T-helper 9 cell (primary cell): ENCODE measurements around the gene RSBN1.
"Not testable (repeated sequence)": the region's sequence is repeated elsewhere in the genome, so short reads cannot be mapped to it uniquely, and the experiment has no call there.

Source experiments
- DNase-seq: peaks from one replicate; pipeline ENCODE4 v3.0.0-alpha.2; 2020

Gene RSBN1

DNA sequence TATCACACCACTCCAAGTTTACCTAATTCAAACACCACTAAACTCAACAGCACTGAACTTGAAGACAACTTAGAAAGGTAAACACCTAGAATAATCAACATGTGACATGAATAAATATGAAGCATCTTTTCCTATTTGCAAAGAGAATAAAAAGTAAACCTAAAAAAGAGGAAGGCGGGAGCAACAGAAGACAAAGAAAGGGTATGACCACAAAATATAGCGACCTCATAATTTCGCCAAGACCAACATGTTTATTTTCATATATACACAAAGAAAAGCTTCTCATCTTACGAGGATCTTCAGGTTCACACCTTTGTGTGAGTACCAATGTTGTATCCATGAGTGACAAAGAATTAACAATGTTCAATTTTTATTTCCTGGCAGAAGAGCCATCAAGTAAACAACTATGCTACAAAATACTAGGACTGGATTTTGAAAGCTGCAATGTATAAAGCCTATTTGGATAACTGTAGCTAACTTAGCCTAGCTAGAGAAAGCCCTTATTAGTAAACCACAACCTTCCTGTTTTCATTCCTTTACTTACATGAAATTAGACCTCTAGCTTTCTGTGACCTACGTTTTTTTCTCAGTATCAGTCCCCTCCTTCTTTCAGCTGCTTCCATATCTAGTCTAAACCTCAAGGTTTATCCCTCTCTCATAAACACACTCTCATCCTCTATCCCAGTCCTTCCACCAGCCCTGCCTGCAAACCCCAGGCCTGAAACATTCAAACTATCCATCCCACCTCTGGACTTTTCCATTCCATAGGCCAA lies 31.7 kb downstream of the RSBN1 start:
- DNase-seq = no peak

DNA sequence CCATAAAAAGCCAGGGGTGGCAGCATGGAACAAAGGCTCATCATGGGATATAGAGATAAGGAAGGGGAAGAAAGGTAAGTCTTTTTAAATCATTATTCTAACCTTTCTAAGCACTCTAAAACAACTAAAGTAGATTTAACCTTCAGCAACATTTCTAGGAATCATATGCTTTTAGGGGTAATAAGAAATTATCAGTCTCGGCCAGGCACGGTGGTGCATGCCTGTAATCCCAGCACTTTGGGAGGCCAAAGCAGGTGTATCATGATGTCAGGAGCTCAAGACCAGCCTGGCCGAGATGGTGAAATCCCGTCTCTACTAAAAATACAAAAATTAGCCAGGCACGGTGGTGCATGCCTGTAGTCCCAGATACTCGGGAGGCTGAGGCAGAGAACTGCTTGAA lies 32.7 kb downstream of the RSBN1 start:
- no peak for DNase-seq

DNA sequence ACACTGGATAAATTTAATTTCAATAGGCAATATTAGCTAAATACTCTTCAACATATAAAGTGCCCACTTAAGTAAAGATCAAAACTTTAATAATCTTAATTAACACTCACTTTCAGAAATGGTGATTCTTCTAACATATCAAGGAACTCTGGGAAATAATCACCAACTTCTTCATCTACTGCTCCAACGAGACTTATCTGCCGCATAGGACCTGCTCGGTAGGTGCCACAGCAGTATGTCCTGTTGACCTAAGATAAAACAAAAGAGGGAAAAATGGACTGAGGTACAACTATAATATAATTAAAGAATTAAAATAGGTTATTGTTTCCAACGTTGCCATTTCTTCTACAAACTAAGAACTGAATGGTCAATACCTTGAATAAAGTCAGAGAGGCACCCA lies 34.7 kb downstream of the RSBN1 start:
- no peak for DNase-seq

DNA sequence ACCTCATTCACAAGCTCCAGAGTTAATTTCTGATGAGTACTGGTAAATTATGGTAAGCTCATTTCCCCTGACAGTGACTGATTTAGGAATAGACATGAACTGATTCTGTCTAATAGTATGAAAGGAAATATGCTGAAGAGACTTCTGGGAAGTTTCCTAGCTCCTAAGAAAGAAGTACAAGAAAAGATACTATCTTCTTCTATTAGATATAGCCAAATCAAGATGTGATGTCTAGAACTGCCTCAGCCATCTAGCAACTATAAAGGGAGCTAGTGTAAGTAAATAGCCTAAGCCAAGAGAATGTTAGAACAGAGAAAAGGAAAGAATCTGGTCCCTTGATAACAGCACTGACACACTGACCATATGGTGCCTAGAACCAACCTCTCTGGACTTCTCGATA lies 42.2 kb downstream of the RSBN1 start:
- DNase-seq = no peak

DNA sequence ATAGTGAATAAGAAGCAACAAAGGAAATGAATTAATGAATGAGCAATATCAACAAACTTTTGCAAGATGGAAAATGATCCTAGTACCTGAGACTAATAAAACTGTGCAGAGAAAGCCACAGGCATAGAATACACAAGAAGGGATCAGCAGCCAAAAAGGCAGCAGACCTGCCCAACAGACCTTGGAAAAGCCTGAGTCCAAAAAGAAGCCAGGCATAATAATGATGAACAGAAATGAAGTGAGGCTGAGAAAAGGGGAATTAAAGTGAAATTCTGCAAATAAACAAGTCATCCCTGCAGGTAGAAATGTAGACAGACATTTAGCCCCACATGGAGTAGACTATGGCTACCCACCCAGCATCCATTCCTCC lies 42.7 kb downstream of the RSBN1 start:
- no peak for DNase-seq

DNA sequence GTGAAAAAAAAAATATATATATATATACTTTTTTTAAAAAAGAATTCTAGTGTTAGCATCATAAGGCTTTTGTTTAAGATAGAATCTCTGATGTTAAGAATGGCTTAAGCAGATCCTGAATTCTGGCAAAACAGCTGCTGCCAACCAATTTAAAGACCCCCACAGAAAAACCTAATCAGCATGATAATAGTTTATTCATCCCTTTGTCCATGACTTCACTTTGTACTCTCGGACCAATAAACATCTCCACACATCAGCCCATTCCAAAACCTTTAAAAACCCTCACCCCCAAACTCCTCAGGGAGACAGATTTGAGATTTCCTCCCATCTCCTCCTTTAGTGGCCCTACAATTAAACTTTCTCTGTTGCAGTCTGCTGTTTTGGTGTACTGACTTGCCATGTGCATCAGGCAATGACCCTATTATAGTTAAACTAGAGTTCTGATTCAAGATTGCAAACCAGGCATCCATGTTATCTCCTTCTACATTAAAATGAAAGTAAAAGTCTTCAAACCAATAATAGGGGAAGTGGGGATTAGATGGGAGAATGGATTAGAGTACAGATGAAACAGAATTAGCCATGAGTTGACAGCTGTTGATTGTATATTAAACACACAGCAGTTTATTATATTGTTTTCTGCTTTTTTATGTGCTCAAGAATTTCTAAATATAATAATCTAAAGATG lies 43.2 kb downstream of the RSBN1 start:
- no peak for DNase-seq

DNA sequence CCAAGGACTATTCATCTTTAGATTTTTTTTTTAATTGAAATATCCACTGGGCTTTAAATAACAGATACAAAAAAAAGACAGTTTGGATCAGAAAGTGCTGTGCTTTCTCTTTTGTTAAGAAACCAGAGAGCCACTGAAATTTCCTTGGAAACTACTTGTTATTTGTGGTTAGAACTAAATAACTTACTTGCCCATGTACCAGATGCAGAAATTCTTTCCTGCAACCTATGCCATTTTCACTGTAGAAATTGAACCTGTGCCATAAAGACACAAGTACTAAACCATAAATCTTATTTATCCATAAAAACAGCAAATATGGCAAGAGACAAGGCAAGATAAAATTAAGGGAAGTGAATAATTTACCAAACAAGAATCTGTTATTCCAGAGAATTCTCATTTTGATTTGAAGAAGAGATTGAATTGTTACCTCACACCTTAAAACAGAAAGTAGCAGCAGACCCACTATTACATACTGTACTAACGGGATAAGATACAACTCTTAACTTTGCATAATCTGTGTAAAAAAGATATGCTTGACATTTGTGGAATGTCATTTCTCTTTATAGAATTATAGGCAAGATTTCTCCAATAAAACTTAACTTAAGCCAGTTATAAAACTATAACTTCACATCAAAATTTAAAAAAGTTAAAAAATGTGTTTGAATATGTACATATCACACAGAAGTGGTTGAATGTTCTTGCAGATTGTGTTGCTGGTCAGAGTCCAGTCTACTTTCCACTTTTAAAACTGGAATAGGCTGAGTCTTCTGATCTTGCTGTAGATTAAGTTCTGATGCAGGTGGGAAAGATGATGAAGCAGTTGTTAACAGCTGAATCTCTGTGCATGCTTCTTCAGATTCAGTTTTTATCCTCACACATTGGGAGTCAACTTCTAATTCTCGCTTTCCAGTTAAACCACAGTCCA lies 46.7 kb downstream of the RSBN1 start:
- DNase-seq = no peak

DNA sequence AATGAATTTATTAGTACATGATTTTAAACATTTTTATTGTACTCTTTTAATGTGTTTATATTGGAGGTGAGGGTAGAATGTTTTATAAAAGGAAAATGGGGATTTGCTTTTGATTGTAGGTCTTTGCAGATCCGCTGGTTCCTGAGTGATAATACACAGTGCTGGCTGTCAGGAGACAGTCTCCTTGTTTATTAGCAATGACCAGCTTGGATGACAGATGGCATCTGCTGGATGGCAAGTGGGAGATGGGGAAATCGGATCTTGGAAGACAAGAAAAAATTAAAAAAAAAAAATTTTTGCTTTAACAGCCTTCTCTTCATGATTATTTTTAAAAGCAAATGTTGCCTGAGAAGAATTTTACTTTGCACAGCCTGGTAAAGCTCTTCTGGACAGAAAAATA lies 48.6 kb downstream of the RSBN1 start:
- no peak for DNase-seq

DNA sequence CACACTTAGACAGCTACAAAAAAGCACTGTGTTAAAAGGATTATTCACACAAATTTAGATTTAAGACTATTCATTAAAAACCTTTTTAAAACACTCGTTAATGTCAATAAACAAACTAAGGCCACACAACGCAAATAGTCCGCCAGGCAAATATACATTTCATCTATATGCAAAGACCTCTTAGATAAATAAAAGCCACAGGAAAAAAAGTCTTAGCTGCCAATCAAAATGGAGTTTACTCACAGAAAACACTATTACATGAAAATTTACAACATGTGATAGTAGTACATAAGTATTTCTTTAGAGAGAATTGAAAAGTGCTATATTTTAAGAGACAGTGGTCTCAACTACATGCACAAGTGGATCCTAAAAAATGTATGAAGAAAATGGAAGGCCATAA lies 50.3 kb downstream of the RSBN1 start:
- no peak for DNase-seq

DNA sequence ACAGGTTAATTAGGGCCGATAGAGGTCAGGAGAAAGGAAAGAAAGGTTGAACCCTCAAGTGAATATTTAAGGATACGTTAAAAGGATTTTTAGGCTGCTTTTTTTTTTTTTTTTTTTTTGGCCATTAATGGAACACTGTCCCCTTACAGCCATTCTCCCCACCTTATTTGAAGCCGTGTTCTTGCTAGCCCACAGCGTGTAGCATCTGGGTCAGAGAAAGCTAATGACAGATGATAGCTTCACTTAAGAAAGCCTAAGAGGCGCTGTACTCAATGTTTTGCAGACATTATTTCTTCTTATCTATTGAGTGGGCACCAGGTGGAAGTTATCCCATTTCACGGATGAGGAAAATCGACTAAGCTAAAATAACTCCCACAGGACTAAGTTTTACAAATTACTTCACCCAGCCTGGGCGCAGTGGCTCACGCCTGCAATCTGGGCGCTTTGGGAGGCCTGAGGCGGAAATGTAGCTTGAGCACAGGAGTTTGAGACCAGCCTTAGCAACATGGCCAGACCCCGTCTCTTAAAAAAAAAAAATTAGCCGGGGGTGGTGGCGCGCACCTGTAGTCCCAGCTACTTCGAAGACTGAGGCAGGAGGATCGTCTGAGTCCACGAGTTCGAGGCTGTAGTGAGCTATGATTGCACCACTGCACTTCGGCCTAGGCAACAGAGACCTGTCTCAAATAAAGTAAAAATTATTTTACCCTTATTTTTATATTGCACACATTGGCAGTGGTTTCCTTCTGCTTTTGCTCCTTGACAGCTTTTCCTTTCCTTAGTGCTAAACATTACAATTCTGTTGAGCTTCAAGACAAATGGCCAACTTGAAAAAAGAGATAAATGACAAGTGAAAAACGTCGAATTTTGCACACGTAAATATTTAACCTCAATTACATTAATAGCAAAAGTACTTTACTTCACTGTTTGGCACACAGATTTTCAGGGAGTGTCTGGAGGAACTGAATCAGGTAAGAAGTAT lies 51.9 kb downstream of the RSBN1 start:
- no peak for DNase-seq

DNA sequence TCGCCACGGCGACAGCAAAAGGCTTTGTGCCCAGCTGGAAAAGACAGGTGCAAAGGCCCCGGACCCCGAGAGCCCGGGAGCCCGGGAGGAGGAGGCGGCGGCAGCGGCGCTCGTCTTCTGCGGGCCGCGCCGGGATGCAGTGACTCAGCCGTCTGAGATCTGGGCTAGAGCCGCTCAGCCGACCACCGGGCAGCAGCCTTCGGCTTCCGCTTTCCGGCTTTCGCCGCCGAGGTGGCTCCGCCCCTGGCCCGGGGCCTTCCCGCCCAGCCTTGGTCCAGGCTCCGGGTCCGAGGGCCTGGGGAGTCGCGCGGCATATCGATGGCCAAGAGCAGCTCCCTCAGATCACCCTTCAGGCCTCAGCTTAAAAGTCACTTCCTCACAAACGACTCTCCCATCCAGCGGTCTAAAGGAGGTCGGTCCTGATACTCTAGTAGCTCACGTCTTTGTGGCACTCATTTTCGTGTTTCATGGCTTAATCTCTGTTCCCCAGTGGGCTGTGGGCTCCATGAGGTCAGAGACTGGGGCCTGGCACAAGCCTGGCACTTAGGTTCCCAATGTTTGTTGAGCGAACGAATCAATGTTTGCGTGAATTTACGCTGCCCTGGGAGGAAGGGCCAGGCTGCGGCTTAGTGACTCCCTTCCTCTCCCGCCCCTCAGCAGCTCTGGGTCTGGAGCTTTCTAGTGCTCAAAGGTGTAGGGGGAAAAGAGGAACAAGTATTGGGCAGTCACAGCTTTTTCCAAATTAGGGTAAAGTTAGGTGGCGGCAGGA lies 52.8 kb downstream of the RSBN1 start, which contains the start of gene PHTF1:
Gene PHTF1 (minus strand): TSS at position 154 of the 769 bp plus-strand sequence. CDS start 783 bp downstream, outside the sequence.
- DNase-seq = peak; percentile 47

DNA sequence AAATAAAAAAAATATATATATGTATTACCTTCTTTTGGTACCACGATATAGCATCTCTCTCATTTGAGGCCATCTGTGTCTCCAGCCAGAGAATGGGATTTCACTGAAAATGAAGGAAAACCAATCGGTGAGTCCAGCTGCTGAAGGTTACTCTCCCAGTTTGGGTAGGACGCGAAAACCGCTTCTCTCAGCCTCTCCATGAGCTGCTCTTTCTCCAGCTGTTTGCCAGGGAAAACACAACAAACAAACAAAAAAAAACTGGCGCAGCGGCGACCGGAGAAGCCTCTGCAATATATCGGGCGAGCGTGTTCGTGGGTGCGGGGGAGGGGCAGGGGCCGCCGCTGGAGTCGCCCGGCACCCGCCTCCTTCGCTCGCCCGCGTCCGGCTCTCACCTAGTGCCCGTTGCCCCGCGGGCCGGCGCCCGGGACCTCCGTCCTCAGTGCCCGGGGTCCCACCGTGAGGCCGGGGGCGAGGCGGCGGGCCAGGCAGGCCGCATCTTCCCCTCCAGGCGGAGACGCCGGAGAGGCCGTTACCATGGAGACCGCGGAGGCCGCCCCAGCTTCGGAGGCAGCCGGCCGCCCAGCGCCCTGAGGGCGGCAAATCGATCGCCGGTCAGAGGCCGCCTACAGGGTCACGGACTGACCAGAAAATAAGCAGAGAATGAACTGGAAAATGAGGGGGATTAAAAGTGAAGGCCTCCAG lies 53.5 kb downstream of the RSBN1 start:
- DNase-seq = peak; percentile 50

DNA sequence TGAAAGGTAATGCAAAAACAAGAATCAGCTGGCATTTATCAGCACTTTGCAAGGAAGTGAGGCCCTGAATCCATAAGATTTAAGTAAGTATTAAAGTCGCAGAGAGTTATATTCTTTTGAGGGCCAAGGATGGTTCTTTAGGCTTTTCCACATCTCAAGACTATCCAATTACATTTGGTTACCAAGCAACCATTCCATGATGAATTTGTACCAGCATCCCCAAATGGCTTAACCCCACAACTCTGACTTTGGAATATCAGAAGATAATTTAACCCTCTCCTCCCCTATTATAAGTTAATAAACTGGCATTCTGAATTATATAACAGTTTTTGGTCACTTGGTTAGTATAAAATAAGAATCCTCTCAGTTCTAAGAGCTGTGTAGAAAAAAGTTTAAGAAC lies 55.8 kb downstream of the RSBN1 start:
- DNase-seq = no peak

DNA sequence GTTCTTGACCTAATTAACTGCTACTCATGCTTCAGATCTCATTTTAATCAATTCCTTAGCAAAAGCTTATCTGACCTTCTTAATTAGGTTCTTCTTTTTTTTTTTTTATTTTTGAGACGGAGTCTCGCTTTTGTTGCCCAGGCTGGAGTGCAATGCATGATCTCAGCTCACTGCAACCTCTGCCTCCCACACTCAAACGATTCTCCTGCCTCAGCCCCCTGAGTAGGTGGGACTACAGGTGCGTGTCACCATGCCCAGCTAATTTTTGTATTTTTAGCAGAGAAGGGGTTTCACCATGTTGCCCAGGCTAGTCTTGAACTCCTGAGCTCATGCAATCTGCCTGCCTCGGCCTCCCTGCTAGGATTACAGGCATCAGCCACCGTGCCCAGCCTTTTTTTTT lies 58.9 kb downstream of the RSBN1 start:
- not testable (repeated sequence) for DNase-seq

DNA sequence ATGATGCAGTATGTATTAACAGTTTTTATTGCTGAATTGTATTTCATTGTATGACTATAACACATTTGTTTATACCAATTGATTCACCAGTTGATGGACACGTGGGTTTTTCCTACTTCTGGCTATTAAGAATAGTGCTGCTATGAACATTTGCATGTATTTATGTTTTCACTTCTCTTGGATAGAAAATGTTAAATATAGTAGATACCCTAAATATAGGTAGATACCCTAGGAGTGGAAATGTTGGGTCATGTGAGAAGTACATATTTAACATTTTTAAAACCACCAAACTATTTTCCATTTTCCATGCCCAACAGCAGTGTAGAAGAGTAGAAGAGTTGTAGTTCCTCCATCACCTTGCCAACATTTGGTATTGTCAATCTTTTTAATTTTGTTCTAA lies 60.8 kb downstream of the RSBN1 start:
- DNase-seq = no peak

DNA sequence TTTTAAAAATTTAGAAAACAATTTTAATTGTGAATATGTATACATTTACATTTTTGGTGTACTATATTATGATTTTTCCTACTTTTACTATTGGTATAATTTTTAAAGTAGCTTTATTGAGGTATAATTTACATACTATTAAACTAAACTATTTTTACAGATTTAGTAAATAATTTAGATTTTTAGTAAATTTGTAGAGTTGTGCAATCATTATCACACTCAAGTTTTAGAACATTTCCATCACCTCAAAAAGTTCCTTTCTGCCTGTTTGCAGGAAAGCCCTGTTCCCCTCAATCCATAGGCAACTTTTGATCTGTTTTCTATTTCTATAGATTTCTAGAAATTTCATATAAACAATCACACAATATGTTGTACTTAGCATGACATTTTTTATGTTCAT lies 61.2 kb downstream of the RSBN1 start:
- DNase-seq = no peak

DNA sequence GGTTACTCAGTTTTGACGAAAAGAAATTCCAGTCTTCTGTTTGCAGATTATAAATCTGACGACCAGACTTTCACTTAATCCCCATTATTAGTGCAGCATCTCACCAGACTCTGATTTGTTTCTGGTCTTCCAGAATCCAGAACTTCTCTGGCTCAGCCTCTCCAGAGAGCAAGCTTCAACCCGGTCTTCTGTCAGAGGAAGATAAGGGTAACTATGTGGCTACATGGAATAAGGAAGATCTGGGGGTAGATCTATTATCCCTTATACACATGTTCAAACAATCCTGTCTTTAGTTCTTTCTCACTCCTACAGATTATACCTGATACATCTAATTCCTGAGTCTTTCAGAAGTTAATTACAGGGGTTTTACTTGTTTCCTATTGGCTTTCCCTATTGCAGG lies 62.9 kb downstream of the RSBN1 start:
- no peak for DNase-seq

DNA sequence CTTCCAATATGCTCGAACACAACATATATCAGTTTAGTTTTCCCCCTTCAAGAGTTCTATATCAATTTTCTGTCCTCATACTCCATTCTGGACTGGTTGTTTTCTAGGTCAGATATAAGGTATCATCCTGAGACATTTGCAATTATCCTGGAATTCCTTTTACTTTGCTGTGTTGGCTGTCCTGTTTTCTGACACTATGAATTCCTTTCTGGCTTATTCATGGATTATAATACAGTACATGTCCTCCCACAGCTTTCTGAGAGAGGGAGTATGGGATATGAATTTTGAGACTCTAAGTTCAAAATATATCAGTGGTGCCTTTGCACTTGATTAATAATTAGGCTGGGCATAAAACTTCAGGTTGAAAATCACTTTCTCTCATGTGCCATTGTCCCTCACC lies 64.9 kb downstream of the RSBN1 start:
- no peak for DNase-seq

DNA sequence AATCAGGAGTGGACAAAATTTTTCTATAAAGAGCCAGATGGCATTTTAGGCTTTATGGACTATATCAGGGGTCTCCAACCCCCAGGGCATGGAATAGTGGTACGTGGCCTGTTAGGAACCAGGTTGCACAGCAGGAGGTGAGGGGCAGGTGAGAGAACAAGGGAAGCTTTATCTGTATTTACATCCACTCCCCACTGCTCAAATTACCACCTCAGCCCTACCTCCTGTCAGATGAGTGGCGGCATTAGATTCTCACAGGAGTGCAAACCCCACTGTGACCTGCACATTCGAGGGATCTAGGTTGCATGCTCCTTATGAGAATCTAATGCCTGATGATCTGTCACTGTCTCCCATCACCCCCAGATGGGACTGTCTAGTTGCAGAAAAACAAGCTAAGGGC lies 66.9 kb downstream of the RSBN1 start:
- no peak for DNase-seq

DNA sequence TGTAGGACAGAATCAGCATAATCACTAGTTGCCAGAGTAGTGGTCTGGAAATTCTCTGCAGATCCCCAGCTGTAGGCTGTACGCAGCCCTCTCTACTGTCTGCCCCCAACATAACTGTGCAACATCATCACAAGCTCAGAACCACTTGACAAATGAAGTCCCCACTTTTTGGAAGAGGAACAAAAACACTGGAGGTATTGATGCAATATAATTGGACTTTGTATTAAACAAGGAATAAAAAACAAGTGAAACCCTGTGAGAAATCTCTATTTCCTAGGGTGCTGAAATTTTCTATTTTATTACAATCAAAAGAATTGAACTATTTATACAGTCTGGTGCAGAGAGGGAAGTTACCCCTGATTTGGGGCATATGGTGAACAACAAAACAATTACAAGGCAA lies 68.2 kb downstream of the RSBN1 start:
- no peak for DNase-seq

DNA sequence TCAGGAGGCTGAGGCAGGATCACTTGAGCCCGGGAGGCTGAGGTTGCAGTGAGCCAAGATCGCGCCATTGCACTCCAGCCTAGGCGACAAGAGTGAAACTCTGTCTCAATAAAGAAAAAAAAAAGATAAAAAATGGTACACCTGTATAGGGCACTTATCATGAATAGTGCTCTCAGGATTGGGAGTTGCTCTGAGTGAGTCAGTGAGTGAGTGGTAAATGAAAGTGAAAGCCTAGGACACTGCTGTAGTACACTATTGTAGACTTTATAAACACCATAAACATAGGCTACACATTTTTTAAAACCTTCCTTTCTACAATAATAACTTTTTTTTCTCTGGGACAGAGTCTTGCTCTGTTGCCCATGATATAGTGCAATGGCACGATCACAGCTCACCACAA lies 69.8 kb downstream of the RSBN1 start:
- DNase-seq = no peak
